GM21528 (cell line): ENCODE results near the gene KIF26B.

Experiments
- ATAC-seq: cut with Tn5 transposase; IDR thresholded peaks from one replicate; pipeline ENCODE4 v1.9.1; 2021; ENCODE audit warnings: mild to moderate bottlenecking, moderate library complexity; ENCODE audit not compliant: unreplicated experiment, low FRiP score

Gene KIF26B

DNA sequence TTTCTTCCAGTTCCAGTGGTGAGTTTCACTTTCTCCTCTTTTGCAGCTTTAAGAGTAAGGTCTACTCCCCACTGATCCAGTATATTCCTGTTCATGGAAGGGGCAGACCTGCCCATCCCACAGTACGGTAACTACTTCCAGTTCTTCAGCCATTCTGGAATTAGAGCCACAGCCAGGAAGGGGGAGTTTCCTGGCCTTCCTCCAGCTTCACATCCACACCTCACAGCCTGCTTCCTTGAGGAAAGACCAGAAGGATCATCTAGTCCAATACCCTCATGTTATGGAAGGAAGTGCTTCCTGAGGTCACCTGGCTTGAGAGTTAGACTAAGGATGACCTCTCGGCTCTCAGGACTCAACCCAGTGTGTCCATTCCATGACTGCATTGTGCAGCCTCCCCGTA lies 597.8 kb downstream of the KIF26B start:
- ATAC-seq = no peak

DNA sequence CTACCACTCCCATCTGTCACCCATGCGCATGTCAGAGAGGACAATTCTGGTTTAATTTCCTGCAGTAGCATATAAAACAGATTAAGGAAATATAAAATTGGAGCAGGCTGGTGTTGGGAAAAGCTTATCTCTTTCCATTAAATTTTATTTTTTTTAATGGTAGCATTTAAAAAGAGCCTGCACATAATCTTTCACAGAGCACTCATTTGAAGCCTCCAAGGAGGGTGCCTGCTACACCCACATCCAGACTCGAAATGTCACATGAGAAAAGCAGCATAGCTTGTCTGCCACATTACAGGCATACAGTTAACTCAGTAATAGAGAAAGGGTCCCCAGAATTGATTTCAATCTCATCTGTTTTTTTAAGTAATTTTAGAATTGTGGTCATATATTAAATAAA lies 599.0 kb downstream of the KIF26B start:
- no peak for ATAC-seq

DNA sequence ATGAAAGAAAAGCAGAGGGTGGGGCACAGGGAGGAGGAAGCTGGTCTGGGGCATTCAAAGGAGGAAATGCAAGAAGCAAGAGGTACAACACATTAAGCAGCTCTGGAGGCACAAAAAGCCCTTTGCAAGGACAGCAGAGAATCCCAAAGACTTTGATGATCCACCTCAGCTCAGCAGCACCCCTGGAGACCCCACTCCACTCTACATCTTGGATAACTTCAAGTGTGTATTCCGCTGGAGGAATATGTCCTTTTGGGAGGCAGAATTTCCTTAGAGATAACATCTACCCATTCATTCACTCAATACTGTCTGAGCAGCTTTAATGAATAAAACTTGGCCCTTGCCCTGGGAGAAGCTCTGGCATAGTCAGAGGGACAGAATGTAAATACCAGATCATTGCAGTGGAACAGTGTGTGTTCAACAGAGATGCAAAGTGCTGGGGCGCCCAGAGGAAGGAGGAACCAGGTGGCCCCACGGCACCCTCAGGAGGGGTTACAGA lies 599.7 kb downstream of the KIF26B start:
- no peak for ATAC-seq
